DMS153 treated with DMSO at 0.1 percent for 48 hours (cell line): ENCODE measurements around the gene NOTCH2.

Experiments used
- DNase-seq: peaks from one replicate; lab custom pipeline; 2025; ENCODE audit not compliant: unreplicated experiment; lab: John Stamatoyannopoulos, UW

The NOTCH2 gene

GRCh38 chr1:119911775-119912174 lies 157.7 kb downstream of the NOTCH2 start:
- no peak for DNase-seq

- DNase-seq: no peak
Observed at GRCh38 chr1:119910618-119911017, 158.8 kb downstream of the NOTCH2 start.

- no peak for DNase-seq
Observed at GRCh38 chr1:119909890-119910596, 159.4 kb downstream of the NOTCH2 start.

- DNase-seq: peak; percentile 20
Observed at GRCh38 chr1:119908661-119909060, 160.8 kb downstream of the NOTCH2 start.

- no peak for DNase-seq
Observed at GRCh38 chr1:119906927-119907652, 162.4 kb downstream of the NOTCH2 start.

- no peak for DNase-seq
Observed at GRCh38 chr1:119903443-119903835, 166.0 kb downstream of the NOTCH2 start.

- no peak for DNase-seq
Observed at GRCh38 chr1:119902775-119903442, 166.6 kb downstream of the NOTCH2 start.

- no peak for DNase-seq
Observed at GRCh38 chr1:119898981-119899720, 170.3 kb downstream of the NOTCH2 start.

- DNase-seq: no peak
Observed at GRCh38 chr1:119898530-119898929, 170.9 kb downstream of the NOTCH2 start.

GRCh38 chr1:119896303-119896702 lies 173.2 kb downstream of the NOTCH2 start, which contains the start of gene ADAM30:
Gene ADAM30, minus strand, starts transcription at chr1:119896515. Its CDS starts 179 bp downstream, at chr1:119896336.
- DNase-seq: no peak

- no peak for DNase-seq
Observed at GRCh38 chr1:119895102-119895501, 174.4 kb downstream of the NOTCH2 start.

GRCh38 chr1:119893827-119894700 lies 175.4 kb downstream of the NOTCH2 start:
- DNase-seq: no peak

GRCh38 chr1:119893238-119893791 lies 176.1 kb downstream of the NOTCH2 start:
- no peak for DNase-seq

GRCh38 chr1:119891386-119891785 lies 178.1 kb downstream of the NOTCH2 start:
- DNase-seq: no peak

GRCh38 chr1:119888476-119888875 lies 181.0 kb downstream of the NOTCH2 start:
- no peak for DNase-seq

GRCh38 chr1:119887427-119887826 lies 182.0 kb downstream of the NOTCH2 start:
- no peak for DNase-seq

GRCh38 chr1:119885903-119886783 lies 183.3 kb downstream of the NOTCH2 start:
- DNase-seq: no peak

GRCh38 chr1:119884711-119885110 lies 184.8 kb downstream of the NOTCH2 start:
- DNase-seq: no peak

GRCh38 chr1:119883826-119884225 lies 185.6 kb downstream of the NOTCH2 start:
- DNase-seq: no peak
